Colonic mucosa (tissue), 4 donors: Measurements from ENCODE around the gene AP4S1. TPM values are rescaled to one million over a fixed set of nuclear protein-coding genes. Genes with fewer than 3 reads are reported as not detected.

Experiments used
- DNase-seq: peaks from one replicate; pipeline ENCODE4 v3.0.0-alpha.2; 2020
- H3K27ac ChIP-seq: fragments of 200-600 bp; one replicate; pipeline ENCODE4 v1.8.0; 2021
- H3K27me3 ChIP-seq: fragments of 200-600 bp; one replicate; pipeline ENCODE4 v1.8.0; 2021
- H3K36me3 ChIP-seq: fragments of 200-600 bp; one replicate; pipeline ENCODE4 v1.8.0; 2021
- H3K4me1 ChIP-seq: fragments of 200-600 bp; one replicate; pipeline ENCODE4 v1.8.0; 2021; ENCODE audit warnings: mild to moderate bottlenecking
- H3K4me3 ChIP-seq: fragments of 200-600 bp; one replicate; pipeline ENCODE4 v1.8.0; 2021
- H3K9ac ChIP-seq, 2 donors: one replicate each; pipeline ENCODE4 v1.7.0; 2013; ENCODE audit warnings: control low read depth in 2 of 2, low read depth in 2 of 2, low read length in 2 of 2
- H3K9me3 ChIP-seq: fragments of 200-600 bp; one replicate; pipeline ENCODE4 v1.8.0; 2021
- CTCF ChIP-seq: fragments of 200-600 bp; IDR thresholded peaks from one replicate; pipeline ENCODE4 v1.8.0; 2022; ENCODE audit warnings: antibody characterized with exemption, mild to moderate bottlenecking
- intact Hi-C: fragments of 100-400 bp; cut with DNase I; formaldehyde crosslinking; loops from one replicate; pipeline ENCODE4 v1.14.1; 2022
- total RNA-seq, 2 donors: library from RNA; stranded (reverse); fragmentation: NEBNext Ultra II Directional in 1 of 2; extraction: Animal tissue kit (Norgen Biotek cat#: 25700) in 1 of 2; gene quantifications; one replicate each; pipeline ENCODE4 v1.2.1, GENCODE V29; 2021
- donor health status: healthy.
- donor health status: DM: no; HTN: no; CAD: no.
- donor health status: DM: no; HTN: no; CAD: no.

Gene AP4S1
- total RNA-seq, 2 donors from 2014 or later, result 3.3 to 4.9 TPM

GRCh38 chr14:30994681-30995620 is 30.5 kb upstream of the AP4S1 start:
- no peak for TF ChIP-seq CTCF
- intact Hi-C loops, result no loop called here
- DNase-seq, result no peak
- Histone ChIP-seq H3K4me1 (no peaks in the 10 kb centered on the region), H3K9me3 (no peaks in the 10 kb centered on the region), H3K27me3 (no peaks in the 10 kb centered on the region), H3K4me3 (no peak overlapping the region), H3K9ac (no peak overlapping the region), H3K27ac (no peak overlapping the region), H3K36me3 (no peaks in the 10 kb centered on the region)

- Histone ChIP-seq H3K27ac (no peak overlapping the region), H3K9ac (no peak overlapping the region), H3K36me3 (no peaks in the 10 kb centered on the region), H3K4me1 (no peaks in the 10 kb centered on the region), H3K9me3 (no peaks in the 10 kb centered on the region), H3K4me3 (no peak overlapping the region), H3K27me3 (no peaks in the 10 kb centered on the region)
- intact Hi-C loops, result no loop called here
- TF ChIP-seq CTCF, result no peak
- no peak for DNase-seq
These were observed 29.8 kb upstream of the AP4S1 start for GRCh38 chr14:30995689-30996088.

GRCh38 chr14:30996892-30997659 is 28.4 kb upstream of the AP4S1 start:
- intact Hi-C loops, result no loop called here
- Histone ChIP-seq H3K4me1 (no peaks in the 10 kb centered on the region), H3K4me3 (no peak overlapping the region), H3K27ac (no peak overlapping the region), H3K9me3 (no peaks in the 10 kb centered on the region), H3K27me3 (no peaks in the 10 kb centered on the region), H3K9ac (no peak overlapping the region), H3K36me3 (no peaks in the 10 kb centered on the region)
- DNase-seq, result no peak
- TF ChIP-seq CTCF, result no peak

- H3K4me1 ChIP-seq, result no peaks in the 10 kb centered on the region
- no peak overlapping the region for H3K27ac ChIP-seq
- TF ChIP-seq CTCF, result no peak
- intact Hi-C loops, result no loop called here
- no peaks in the 10 kb centered on the region for H3K9me3 ChIP-seq
- H3K36me3 ChIP-seq, result no peaks in the 10 kb centered on the region
- DNase-seq, result no peak
- H3K4me3 ChIP-seq, result no peak overlapping the region
- no peak overlapping the region for H3K9ac ChIP-seq
- H3K27me3 ChIP-seq, result no peaks in the 10 kb centered on the region
These were observed 27.2 kb upstream of the AP4S1 start for GRCh38 chr14:30998100-30998706.

GRCh38 chr14:30999038-30999773 is 26.2 kb upstream of the AP4S1 start:
- Histone ChIP-seq H3K27me3 (no peaks in the 10 kb centered on the region), H3K4me1 (no peaks in the 10 kb centered on the region), H3K36me3 (no peaks in the 10 kb centered on the region), H3K9ac (no peak overlapping the region), H3K27ac (no peak overlapping the region), H3K9me3 (no peaks in the 10 kb centered on the region), H3K4me3 (no peak overlapping the region)
- DNase-seq, result no peak
- intact Hi-C loops, result no loop called here
- TF ChIP-seq CTCF, result no peak
